Right kidney (tissue), 1 donor: ENCODE data around the gene NRG2.

Experiments
- DNase-seq: peaks from one replicate; pipeline ENCODE4 v3.0.0-alpha.2; 2016

The NRG2 gene

GRCh38 chr5:139946006-139946405 lies 97.1 kb downstream of the NRG2 start:
- DNase-seq, result no peak

GRCh38 chr5:139942243-139942642 lies 100.9 kb downstream of the NRG2 start:
- DNase-seq, result no peak

- no peak for DNase-seq
These were observed 112.7 kb downstream of the NRG2 start for GRCh38 chr5:139930406-139930805.

- DNase-seq, result no peak
These were observed 116.1 kb downstream of the NRG2 start for GRCh38 chr5:139926797-139927503.

- DNase-seq, result no peak
These were observed 117.2 kb downstream of the NRG2 start for GRCh38 chr5:139925650-139926640.

- DNase-seq, result no peak
These were observed 117.9 kb downstream of the NRG2 start for GRCh38 chr5:139925216-139925562.

- DNase-seq, result no peak
These were observed 118.5 kb downstream of the NRG2 start for GRCh38 chr5:139924294-139925215.

GRCh38 chr5:139919308-139919707 lies 123.8 kb downstream of the NRG2 start:
- no peak for DNase-seq

- DNase-seq, result no peak
These were observed 127.3 kb downstream of the NRG2 start for GRCh38 chr5:139915834-139916233.

GRCh38 chr5:139915266-139915665 lies 127.8 kb downstream of the NRG2 start:
- no peak for DNase-seq

- no peak for DNase-seq
These were observed 128.8 kb downstream of the NRG2 start for GRCh38 chr5:139914218-139914807.

- DNase-seq, result no peak
These were observed 130.3 kb downstream of the NRG2 start for GRCh38 chr5:139912804-139913203.

- no peak for DNase-seq
These were observed 130.9 kb downstream of the NRG2 start for GRCh38 chr5:139912158-139912557.

- DNase-seq, result no peak
These were observed 131.5 kb downstream of the NRG2 start for GRCh38 chr5:139911425-139912120.

- no peak for DNase-seq
These were observed 132.2 kb downstream of the NRG2 start for GRCh38 chr5:139910901-139911300.

GRCh38 chr5:139910036-139910435 lies 133.1 kb downstream of the NRG2 start:
- DNase-seq, result no peak

GRCh38 chr5:139908749-139909148 lies 134.3 kb downstream of the NRG2 start:
- no peak for DNase-seq

- no peak for DNase-seq
These were observed 136.4 kb downstream of the NRG2 start for GRCh38 chr5:139906661-139907060.

GRCh38 chr5:139904816-139905661 lies 138.1 kb downstream of the NRG2 start:
- DNase-seq, result peak; percentile 65

- no peak for DNase-seq
These were observed 138.6 kb downstream of the NRG2 start for GRCh38 chr5:139904566-139904815.
